IMR-90 (cell line): ENCODE results near the gene PLA2G2F. TPM values are rescaled to one million over a fixed set of nuclear protein-coding genes. Genes with fewer than 3 reads are reported as not detected.

Source experiments
- ATAC-seq: fragments of 200-7000 bp; cut with Tn5 transposase; 2 replicates; pipeline ENCODE4 v1.9.1; 2020; ENCODE audit warnings: low read depth, mild to moderate bottlenecking, moderate library complexity
- BruUV-seq: library from RNA; stranded (reverse); fragments of 400-500 nt; replicated peaks from 2 replicates; lab custom pipeline; 2021; lab: Mats Ljungman, UMichigan
- CTCF ChIA-PET: fragments of 300-600 bp; formaldehyde crosslinking; extraction: SDS; loops from one replicate; lab custom pipeline; 2021; ENCODE audit warnings: antibody characterized with exemption; lab: Yijun Ruan, JAX
- POLR2A ChIA-PET: fragments of 300-600 bp; sonication (Branson Sonifier 250); formaldehyde crosslinking; loops from one replicate; lab custom pipeline; 2022; ENCODE audit warnings: antibody characterized with exemption; ENCODE audit not compliant: unreplicated experiment; lab: Charles Lee
- DNase-seq: peaks from one replicate; pipeline ENCODE4 v3.0.0; 2013
- H2AFZ ChIP-seq: replicated peaks from 2 replicates; pipeline ENCODE3; 2013; ENCODE audit warnings: low read length, mild to moderate bottlenecking; ENCODE audit not compliant: poor library complexity
- H2AK5ac ChIP-seq: 2 replicates; pipeline ENCODE4 v1.6.1; 2013; ENCODE audit warnings: low read depth, low read length, inconsistent platforms
- H2AK9ac ChIP-seq: replicated peaks from 2 replicates; pipeline ENCODE3; 2013; ENCODE audit warnings: mild to moderate bottlenecking, low read depth, low read length, moderate library complexity; ENCODE audit not compliant: poor library complexity
- H2BK120ac ChIP-seq: 2 replicates; pipeline ENCODE4 v1.6.1; 2013; ENCODE audit warnings: low read depth, low read length, inconsistent platforms
- H2BK15ac ChIP-seq: 3 replicates; pipeline ENCODE4 v1.6.1; 2013; ENCODE audit warnings: low read depth, low read length, inconsistent platforms
- H2BK20ac ChIP-seq: 2 replicates; pipeline ENCODE4 v1.6.1; 2013; ENCODE audit warnings: low read depth, mild to moderate bottlenecking, inconsistent platforms, low read length, moderate library complexity
- H2BK5ac ChIP-seq: 2 replicates; pipeline ENCODE4 v1.6.1; 2013; ENCODE audit warnings: mild to moderate bottlenecking, low read depth, low read length, inconsistent platforms; ENCODE audit not compliant: poor library complexity, severe bottlenecking
- H3K14ac ChIP-seq: replicated peaks from 2 replicates; pipeline ENCODE4 v1.6.1; 2013; ENCODE audit warnings: low read depth, low read length, inconsistent platforms
- H3K18ac ChIP-seq: 2 replicates; pipeline ENCODE4 v1.6.1; 2013; ENCODE audit warnings: low read depth, low read length, control low read depth
- H3K23ac ChIP-seq: 2 replicates; pipeline ENCODE4 v1.6.1; 2013; ENCODE audit warnings: low read depth, low read length, inconsistent platforms
- H3K27ac ChIP-seq: 2 replicates; pipeline ENCODE4 v1.5.1; 2013; ENCODE audit warnings: mild to moderate bottlenecking, control low read depth, low read length; ENCODE audit not compliant: insufficient read depth
- H3K27me3 ChIP-seq: 2 replicates; pipeline ENCODE4 v1.6.1; 2013; ENCODE audit warnings: low read length; ENCODE audit not compliant: control insufficient read depth, insufficient read depth
- H3K36me3 ChIP-seq: 2 replicates; pipeline ENCODE4 v1.6.1; 2013; ENCODE audit warnings: low read length, mixed read lengths; ENCODE audit not compliant: control insufficient read depth, insufficient read depth
- H3K4ac ChIP-seq: 2 replicates; pipeline ENCODE4 v1.6.1; 2013; ENCODE audit warnings: low read depth, low read length, inconsistent platforms
- H3K4me1 ChIP-seq: 2 replicates; pipeline ENCODE4 v1.6.1; 2013; ENCODE audit warnings: low read length, mixed read lengths; ENCODE audit not compliant: control insufficient read depth, insufficient read depth
- H3K4me2 ChIP-seq: 2 replicates; pipeline ENCODE4 v1.6.1; 2013; ENCODE audit warnings: low read depth, mild to moderate bottlenecking, control low read depth, low read length, moderate library complexity
- H3K4me3 ChIP-seq: 2 replicates; pipeline ENCODE4 v1.5.1; 2013; ENCODE audit warnings: low read depth, mild to moderate bottlenecking, control low read depth, low read length, moderate library complexity; ENCODE audit not compliant: insufficient read depth
- H3K56ac ChIP-seq: 2 replicates; pipeline ENCODE4 v1.6.1; 2013; ENCODE audit warnings: low read length, inconsistent platforms; ENCODE audit not compliant: insufficient read depth; ENCODE audit errors: extremely low read depth
- H3K79me1 ChIP-seq, 2 experiments: 2 replicates each; pipeline ENCODE4 v1.6.1; 2013; ENCODE audit warnings: low read length in 2 of 2, inconsistent platforms in 1 of 2, low read depth in 1 of 2
- H3K9ac ChIP-seq: 2 replicates; pipeline ENCODE4 v1.6.1; 2013; ENCODE audit warnings: low read depth, low read length, control low read depth
- H3K9me1 ChIP-seq: 2 replicates; pipeline ENCODE4 v1.6.1; 2013; ENCODE audit warnings: low read length, inconsistent platforms; ENCODE audit not compliant: insufficient read depth
- H3K9me3 ChIP-seq: 2 replicates; pipeline ENCODE4 v1.6.1; 2013; ENCODE audit warnings: low read length; ENCODE audit not compliant: control insufficient read depth, insufficient read depth
- H4K20me1 ChIP-seq: 2 replicates; pipeline ENCODE4 v1.6.1; 2013; ENCODE audit warnings: low read length, inconsistent platforms; ENCODE audit not compliant: insufficient read depth
- H4K5ac ChIP-seq: 2 replicates; pipeline ENCODE4 v1.6.1; 2013; ENCODE audit warnings: mild to moderate bottlenecking, low read depth, low read length, control low read depth
- H4K8ac ChIP-seq, 2 experiments: 2 replicates each; pipeline ENCODE4 v1.6.1; 2013; ENCODE audit warnings: low read depth in 2 of 2, low read length in 2 of 2, control low read depth in 1 of 2, inconsistent platforms in 1 of 2
- H4K91ac ChIP-seq: 2 replicates; pipeline ENCODE4 v1.6.1; 2013; ENCODE audit warnings: low read depth, low read length, inconsistent platforms; ENCODE audit not compliant: insufficient read depth
- BHLHE40 ChIP-seq: fragments of 150-350 bp; IDR thresholded peaks from 2 replicates; pipeline ENCODE4 v1.6.1; 2016; ENCODE audit warnings: mild to moderate bottlenecking, low read depth, low read length
- CEBPB ChIP-seq: IDR thresholded peaks from 2 replicates; pipeline ENCODE4 v1.6.1; 2012; ENCODE audit warnings: low read depth, low read length, improper control_type of control experiment
- CHD1 ChIP-seq: IDR thresholded peaks from 2 replicates; pipeline ENCODE4 v1.6.1; 2012; ENCODE audit warnings: low read depth, low read length, improper control_type of control experiment
- FOS ChIP-seq: fragments of 150-350 bp; IDR thresholded peaks from 2 replicates; pipeline ENCODE4 v1.6.1; 2016; ENCODE audit warnings: low read depth, low read length
- MAFK ChIP-seq: IDR thresholded peaks from 2 replicates; pipeline ENCODE4 v1.6.1; 2012; ENCODE audit warnings: low read depth, low read length, improper control_type of control experiment
- MXI1 ChIP-seq: IDR thresholded peaks from 2 replicates; pipeline ENCODE4 v1.6.1; 2012; ENCODE audit warnings: low read depth, mild to moderate bottlenecking, low read length, moderate library complexity, borderline replicate concordance
- NFE2L2 ChIP-seq: fragments of 150-350 bp; IDR thresholded peaks from 2 replicates; pipeline ENCODE4 v1.6.1; 2016; ENCODE audit warnings: low read depth, mild to moderate bottlenecking, low read length
- RAD21 ChIP-seq: IDR thresholded peaks from 2 replicates; pipeline ENCODE4 v1.6.1; 2012; ENCODE audit warnings: low read length, improper control_type of control experiment
- RFX5 ChIP-seq: IDR thresholded peaks from 2 replicates; pipeline ENCODE4 v1.8.0; 2012; ENCODE audit warnings: low read depth, mild to moderate bottlenecking, low read length, moderate library complexity
- SMC3 ChIP-seq: fragments of 150-350 bp; IDR thresholded peaks from 2 replicates; pipeline ENCODE4 v1.6.1; 2016; ENCODE audit warnings: low read depth, mild to moderate bottlenecking, antibody characterized with exemption, low read length, moderate library complexity
- WGBS, 2 experiments: methylation state at CpG; one replicate each; pipeline versions ENCODE4 v1.1.5 to v1.1.7; 2013; ENCODE audit warnings: missing lambda C conversion rate in 2 of 2; ENCODE audit not compliant: insufficient read length in 1 of 2; ENCODE audit errors: extremely low coverage in 2 of 2; 5-methylcytosine and 5-hydroxymethylcytosine counted together
- dilution Hi-C: fragments of 300-500 bp; cut with HindIII; formaldehyde crosslinking; loops from one replicate; pipeline ENCODE4 v1.14.3; 2018; ENCODE audit warnings: low sequenced_read_pairs; ENCODE audit not compliant: unreplicated experiment
- in situ Hi-C: fragments of 300-500 bp; cut with MboI; formaldehyde crosslinking; loops from 3 replicates; pipeline ENCODE4 v1.14.3; 2019; ENCODE audit warnings: low sequenced_read_pairs, inconsistent platforms, mixed read lengths
- intact Hi-C: fragments of 100-400 bp; cut with micrococcal nuclease; formaldehyde crosslinking; loops from 2 replicates; pipeline ENCODE4 v1.10.0; 2022
- polyA plus RNA-seq, 3 experiments: library from polyadenylated mRNA; depleted of rRNA; stranded (reverse); fragments of >200 nt; gene quantifications; 2 replicates each; pipeline ENCODE4 v1.2.3, GENCODE V29; 2012; ENCODE audit warnings: low replicate concordance in 1 of 3
- total RNA-seq: library from RNA; depleted of rRNA; stranded (reverse); fragments of >200 nt; gene quantifications from 2 replicates; pipeline ENCODE4 v1.2.3, GENCODE V29; 2012

The PLA2G2F gene
- total and polyA plus RNA-seq, 2 of the 4 experiments (the other 2 are of a cell fraction) = not detected

DNA sequence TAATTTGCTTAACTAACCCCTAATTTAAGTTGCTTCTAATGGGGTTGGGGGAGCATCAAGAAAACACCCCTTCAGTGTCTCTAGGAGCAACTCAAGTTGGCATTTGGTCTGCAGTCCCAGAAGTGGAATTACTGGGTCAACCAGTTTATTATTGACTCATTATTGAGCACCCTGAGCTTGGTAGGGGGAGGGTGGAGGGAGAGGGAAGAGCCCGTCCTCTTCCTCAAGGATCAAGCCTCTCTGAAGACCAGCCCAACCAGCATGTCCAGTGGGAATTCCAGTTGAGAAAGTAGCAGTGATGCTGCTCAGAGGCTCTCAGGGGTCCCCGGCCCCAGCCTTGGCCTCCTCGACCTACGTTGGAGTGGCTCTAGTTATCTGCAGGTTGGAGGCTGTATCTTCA lies 2.1 kb upstream of the PLA2G2F start:
- dilution Hi-C loops (no loop called here), intact Hi-C loops (no loop called here)

More for the DNA sequence above, 2.1 kb upstream of the PLA2G2F start:
- Histone ChIP-seq H2BK120ac (no peak overlapping the region), H3K79me1 (no peaks in the 10 kb centered on the region), H3K23ac (no peak overlapping the region), H3K4me1 (no peaks in the 10 kb centered on the region), H3K9me1 (0 out of 2 replicates have a peak, but pooled peaks cover 3% of the 10 kb centered on the region), H3K27ac (no peak overlapping the region), H3K9me3 (no peaks in the 10 kb centered on the region), H3K56ac (no peak overlapping the region), H3K27me3 (peaks cover 7% of the 10 kb centered on the region), H2BK5ac (no peak overlapping the region), H2AK5ac (no peak overlapping the region), H3K4me3 (no peak overlapping the region), H3K9ac (no peak overlapping the region), H2BK20ac (no peak overlapping the region), H3K36me3 (no peaks in the 10 kb centered on the region), H3K4ac (no peak overlapping the region), H2AK9ac (no peak overlapping the region), H4K91ac (no peak overlapping the region), H3K14ac (no peak overlapping the region), H2BK15ac (no peak overlapping the region), H4K5ac (no peak overlapping the region), H3K18ac (no peak overlapping the region), H4K8ac (no peak overlapping the region), H2AFZ (no peak overlapping the region), H3K4me2 (no peak overlapping the region), H4K20me1 (no peaks in the 10 kb centered on the region)
- ChIA-PET POLR2A (no interaction called here), CTCF (no interaction called here)
- DNase-seq = no peak
- no TSS peak for BruUV-seq
- ATAC-seq = no peak
- no CpG with 5 or more reads among the region's 4 CpGs for WGBS, 2 experiments
- TF ChIP-seq SMC3 = no peak
- no peak for TF ChIP-seq RFX5
- no peak for TF ChIP-seq BHLHE40
- TF ChIP-seq MXI1 = no peak
- TF ChIP-seq MAFK = no peak
- no peak for TF ChIP-seq RAD21
- no peak for TF ChIP-seq FOS
- no peak for TF ChIP-seq CEBPB
- no peak for TF ChIP-seq CHD1
- TF ChIP-seq NFE2L2 = no peak
- in situ Hi-C loops = no loop called here
